ENCODE measurements around the gene MAGI1. TPM values are rescaled to one million over a fixed set of nuclear protein-coding genes. Genes with fewer than 3 reads are reported as not detected.

Gene MAGI1
- total and polyA plus RNA-seq, 2 experiments from 2014 or later: 33.9 to 87.0 TPM

DNA sequence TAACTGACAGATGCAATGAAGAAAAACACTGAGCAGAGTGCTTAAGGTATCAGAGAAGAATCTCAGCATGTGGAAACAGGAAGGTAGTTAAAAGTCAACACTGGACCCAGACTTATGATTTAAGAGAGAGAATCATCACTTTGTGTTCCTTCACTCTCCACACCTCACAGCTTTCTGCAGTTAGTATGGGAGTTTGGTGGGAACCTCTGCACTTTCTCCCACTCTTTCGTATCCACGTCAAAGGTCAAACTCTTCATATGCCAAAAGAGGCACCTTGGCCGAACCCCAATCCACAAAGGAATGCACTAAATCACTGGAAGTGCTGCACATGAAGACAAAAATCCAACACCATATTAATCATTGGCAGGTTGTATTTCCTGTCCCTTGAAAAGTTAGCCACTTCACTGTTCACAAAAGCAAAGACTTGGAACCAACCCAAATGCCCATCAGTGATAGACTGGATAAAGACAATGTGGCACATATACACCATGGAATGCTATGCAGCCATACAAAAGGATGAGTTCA, 361.2 kb downstream of the MAGI1 start:
- Histone ChIP-seq H3K9me3 (ENCODE audit: low read depth) (no peaks in the 10 kb centered on the region), H3K27me3 (no peaks in the 10 kb centered on the region), H3K4me3 (no peak overlapping the region), H3K4me1 (ENCODE audit: low read depth) (peaks cover 49% of the 10 kb centered on the region), H3K27ac (no peak overlapping the region), H3K36me3 (no peaks in the 10 kb centered on the region)
- TF ChIP-seq, protein P1, sequence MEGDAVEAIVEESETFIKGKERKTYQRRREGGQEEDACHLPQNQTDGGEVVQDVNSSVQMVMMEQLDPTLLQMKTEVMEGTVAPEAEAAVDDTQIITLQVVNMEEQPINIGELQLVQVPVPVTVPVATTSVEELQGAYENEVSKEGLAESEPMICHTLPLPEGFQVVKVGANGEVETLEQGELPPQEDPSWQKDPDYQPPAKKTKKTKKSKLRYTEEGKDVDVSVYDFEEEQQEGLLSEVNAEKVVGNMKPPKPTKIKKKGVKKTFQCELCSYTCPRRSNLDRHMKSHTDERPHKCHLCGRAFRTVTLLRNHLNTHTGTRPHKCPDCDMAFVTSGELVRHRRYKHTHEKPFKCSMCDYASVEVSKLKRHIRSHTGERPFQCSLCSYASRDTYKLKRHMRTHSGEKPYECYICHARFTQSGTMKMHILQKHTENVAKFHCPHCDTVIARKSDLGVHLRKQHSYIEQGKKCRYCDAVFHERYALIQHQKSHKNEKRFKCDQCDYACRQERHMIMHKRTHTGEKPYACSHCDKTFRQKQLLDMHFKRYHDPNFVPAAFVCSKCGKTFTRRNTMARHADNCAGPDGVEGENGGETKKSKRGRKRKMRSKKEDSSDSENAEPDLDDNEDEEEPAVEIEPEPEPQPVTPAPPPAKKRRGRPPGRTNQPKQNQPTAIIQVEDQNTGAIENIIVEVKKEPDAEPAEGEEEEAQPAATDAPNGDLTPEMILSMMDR (IDR thresholded peaks at IDR 0.05; ENCODE audit: low read depth, low read length): no peak
- DNase-seq (ENCODE audit: low read depth in 1 of 2, low spot score in 1 of 2): no peak

DNA sequence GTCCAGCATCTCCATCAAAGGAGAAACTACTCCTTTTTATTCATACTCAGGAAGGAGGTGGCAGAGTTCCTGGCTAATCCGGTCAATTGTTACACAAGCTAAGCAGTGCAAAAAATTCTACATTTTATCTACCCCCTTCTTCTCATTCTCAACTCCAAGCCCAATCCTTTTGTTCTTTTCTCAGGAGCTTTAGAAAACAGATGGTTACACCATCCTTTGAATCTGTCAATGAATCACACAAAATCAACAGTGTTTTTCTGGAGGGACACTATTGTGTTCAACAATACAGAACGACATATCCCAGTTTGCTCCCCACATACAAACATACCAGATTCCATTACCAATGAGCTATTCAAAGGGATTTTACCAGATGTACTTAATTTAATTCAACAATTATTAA, 362.1 kb downstream of the MAGI1 start:
- TF ChIP-seq, protein P1 (IDR thresholded peaks at IDR 0.05; ENCODE audit: low read depth, low read length): no peak
- H3K27me3 ChIP-seq: no peaks in the 10 kb centered on the region
- H3K4me1 ChIP-seq (ENCODE audit: low read depth): peaks cover 40% of the 10 kb centered on the region
- no peaks in the 10 kb centered on the region for H3K9me3 ChIP-seq (ENCODE audit: low read depth)
- H3K36me3 ChIP-seq: no peaks in the 10 kb centered on the region
- no peak for DNase-seq (ENCODE audit: low read depth in 1 of 2, low spot score in 1 of 2)
- H3K4me3 ChIP-seq: no peak overlapping the region
- H3K27ac ChIP-seq: no peak overlapping the region

GRCh38 chr3:65675011-65675410, 363.7 kb downstream of the MAGI1 start:
- H3K27me3 ChIP-seq: no peaks in the 10 kb centered on the region
- H3K4me3 ChIP-seq: no peak overlapping the region
- no peaks in the 10 kb centered on the region for H3K9me3 ChIP-seq (ENCODE audit: low read depth)
- TF ChIP-seq, protein P1 (IDR thresholded peaks at IDR 0.05; ENCODE audit: low read depth, low read length): no peak
- H3K4me1 ChIP-seq (ENCODE audit: low read depth): peaks cover 30% of the 10 kb centered on the region
- no peak for DNase-seq (ENCODE audit: low read depth in 1 of 2, low spot score in 1 of 2)
- no peaks in the 10 kb centered on the region for H3K36me3 ChIP-seq
- no peak overlapping the region for H3K27ac ChIP-seq

DNA sequence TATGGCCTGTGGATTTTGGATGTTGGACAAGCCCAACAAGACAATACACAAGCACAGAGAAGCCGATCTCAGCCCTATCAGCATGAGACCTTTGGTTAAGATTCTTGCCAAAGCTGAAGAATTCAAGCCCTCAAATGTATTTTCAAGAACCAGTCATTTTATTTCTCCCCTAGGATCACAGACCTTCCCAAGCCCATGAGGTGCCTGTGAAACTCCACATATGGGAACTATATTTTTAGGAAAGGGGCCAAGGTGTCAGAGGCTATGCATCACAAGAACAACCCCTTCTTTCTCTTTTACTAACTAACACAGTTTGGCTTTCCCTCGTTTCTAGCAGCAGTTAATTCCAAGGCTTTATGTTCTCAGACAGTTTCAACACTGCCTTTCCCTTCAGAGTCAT, 364.5 kb downstream of the MAGI1 start:
- Histone ChIP-seq H3K27me3 (no peaks in the 10 kb centered on the region), H3K4me1 (ENCODE audit: low read depth) (peaks cover 24% of the 10 kb centered on the region), H3K9me3 (ENCODE audit: low read depth) (no peaks in the 10 kb centered on the region), H3K36me3 (no peaks in the 10 kb centered on the region), H3K4me3 (no peak overlapping the region), H3K27ac (no peak overlapping the region)
- TF ChIP-seq, protein P1 (IDR thresholded peaks at IDR 0.05; ENCODE audit: low read depth, low read length): no peak
- DNase-seq (ENCODE audit: low read depth in 1 of 2, low spot score in 1 of 2): no peak

- H3K4me3 ChIP-seq: no peak overlapping the region
- no peaks in the 10 kb centered on the region for H3K9me3 ChIP-seq (ENCODE audit: low read depth)
- no peak overlapping the region for H3K27ac ChIP-seq
- peak; percentile 69 to 75 for DNase-seq (ENCODE audit: low read depth in 1 of 2, low spot score in 1 of 2)
- TF ChIP-seq, protein P1 (IDR thresholded peaks at IDR 0.05; ENCODE audit: low read depth, low read length): peak; percentile 82
- no peaks in the 10 kb centered on the region for H3K27me3 ChIP-seq
- H3K36me3 ChIP-seq: no peaks in the 10 kb centered on the region
- H3K4me1 ChIP-seq (ENCODE audit: low read depth): peaks cover 13% of the 10 kb centered on the region
Observed at GRCh38 chr3:65672871-65673815, 365.6 kb downstream of the MAGI1 start.
